Caki2 (cell line): Measurements from ENCODE around the gene AIP. TPM values are rescaled to one million over a fixed set of nuclear protein-coding genes. Genes with fewer than 3 reads are reported as not detected.

Source experiments
- DNase-seq: peaks from one replicate; pipeline ENCODE4 v3.0.0-alpha.2; 2015; ENCODE audit warnings: low read depth
- in situ Hi-C: cut with HindIII; loops from 2 replicates; pipeline ENCODE4 v1.10.0; 2016; ENCODE audit warnings: low sequenced_read_pairs, low pct_unique_long_range_greater_than_20kb, mixed read lengths
- total RNA-seq: library from RNA; depleted of rRNA; stranded (reverse); fragments of >200 nt; shearing (Covaris generic); gene quantifications from 2 replicates; pipeline ENCODE4 v1.2.3, GENCODE V29; 2014; ENCODE audit warnings: low replicate concordance

Gene AIP
- total RNA-seq, 1 experiment from 2014 or later, result 91.4 TPM

DNA sequence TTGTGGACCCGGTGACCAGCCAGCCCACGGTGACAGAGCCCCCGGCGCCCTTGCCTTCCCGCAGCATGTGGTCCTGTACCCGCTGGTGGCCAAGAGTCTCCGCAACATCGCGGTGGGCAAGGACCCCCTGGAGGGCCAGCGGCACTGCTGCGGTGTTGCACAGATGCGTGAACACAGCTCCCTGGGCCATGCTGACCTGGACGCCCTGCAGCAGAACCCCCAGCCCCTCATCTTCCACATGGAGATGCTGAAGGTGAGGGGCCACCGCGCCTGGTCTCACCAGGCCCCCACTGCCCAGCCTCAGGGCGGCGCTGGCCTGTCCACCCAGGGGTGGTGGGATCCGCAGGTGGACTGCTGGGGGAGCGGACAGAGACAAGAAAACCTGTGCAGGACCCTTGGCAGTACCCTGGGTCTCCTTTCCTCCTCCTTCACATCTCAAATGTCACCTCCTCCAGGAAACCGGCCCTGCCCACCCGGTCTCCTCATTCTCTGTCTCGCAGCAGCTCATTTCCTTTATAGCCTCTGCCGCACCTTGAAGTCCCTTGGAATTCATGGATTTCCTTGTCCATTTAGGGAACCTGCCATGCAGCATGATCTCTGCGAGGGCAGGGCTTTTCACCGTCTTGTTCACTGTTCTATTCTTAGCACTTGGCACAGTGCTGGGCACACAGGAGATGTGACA is 6.5 kb downstream of the AIP start:
- in situ Hi-C loops, result no loop called here

GRCh38 chr11:67489885-67490726 is 7.3 kb downstream of the AIP start:
- in situ Hi-C loops, result no loop called here
- no peak for DNase-seq

More for the DNA sequence above, 6.5 kb downstream of the AIP start:
- no peak for DNase-seq

DNA sequence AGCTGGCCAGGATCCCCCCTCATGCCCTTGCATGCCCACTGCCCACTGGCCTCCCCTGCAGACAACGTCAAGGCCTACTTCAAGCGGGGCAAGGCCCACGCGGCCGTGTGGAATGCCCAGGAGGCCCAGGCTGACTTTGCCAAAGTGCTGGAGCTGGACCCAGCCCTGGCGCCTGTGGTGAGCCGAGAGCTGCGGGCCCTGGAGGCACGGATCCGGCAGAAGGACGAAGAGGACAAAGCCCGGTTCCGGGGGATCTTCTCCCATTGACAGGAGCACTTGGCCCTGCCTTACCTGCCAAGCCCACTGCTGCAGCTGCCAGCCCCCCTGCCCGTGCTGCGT is 7.9 kb downstream of the AIP start:
- in situ Hi-C loops, result no loop called here
- no peak for DNase-seq

GRCh38 chr11:67491276-67492068 is 8.6 kb downstream of the AIP start:
- in situ Hi-C loops, result no loop called here
- DNase-seq, result no peak

GRCh38 chr11:67492069-67492727 is 9.4 kb downstream of the AIP start:
- in situ Hi-C loops, result no loop called here
- DNase-seq, result no peak

DNA sequence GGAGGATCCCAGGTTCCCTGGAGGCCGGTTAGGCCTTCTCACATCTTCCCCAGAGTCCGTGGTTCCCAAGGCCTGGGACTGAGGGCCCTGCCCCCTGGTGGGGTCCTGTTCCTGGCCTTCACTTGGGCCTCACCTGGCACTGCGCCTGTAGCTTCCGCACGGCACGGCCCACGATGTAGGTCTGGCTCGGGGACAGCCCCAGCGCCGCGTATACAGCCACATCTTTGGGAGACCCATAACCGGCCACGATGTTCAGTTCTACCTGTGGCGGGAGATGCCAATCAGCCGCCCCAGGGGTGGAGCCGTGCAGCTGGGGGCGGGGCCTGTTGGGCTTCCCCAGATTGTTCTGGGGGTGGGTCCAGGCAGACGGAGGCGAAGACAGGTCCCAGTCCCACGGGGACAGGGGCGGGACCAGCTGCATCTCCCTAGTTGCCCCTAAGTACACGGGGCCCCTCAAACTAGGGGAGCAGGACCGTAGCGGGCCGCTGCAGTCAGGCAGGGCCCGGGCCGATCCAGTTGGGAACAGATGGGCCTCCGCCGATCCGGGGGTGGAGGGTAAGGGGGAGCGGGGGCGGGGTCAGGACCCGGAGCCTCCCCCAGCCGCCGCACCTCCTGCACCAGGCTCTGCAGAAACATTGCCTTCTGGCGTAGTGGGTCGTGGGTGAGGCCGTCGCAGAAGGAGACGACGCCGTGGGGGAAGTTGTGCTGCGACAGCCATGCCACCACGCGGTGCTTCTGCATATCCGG is 10.1 kb downstream of the AIP start:
- DNase-seq, result no peak
- in situ Hi-C loops, result no loop called here

DNA sequence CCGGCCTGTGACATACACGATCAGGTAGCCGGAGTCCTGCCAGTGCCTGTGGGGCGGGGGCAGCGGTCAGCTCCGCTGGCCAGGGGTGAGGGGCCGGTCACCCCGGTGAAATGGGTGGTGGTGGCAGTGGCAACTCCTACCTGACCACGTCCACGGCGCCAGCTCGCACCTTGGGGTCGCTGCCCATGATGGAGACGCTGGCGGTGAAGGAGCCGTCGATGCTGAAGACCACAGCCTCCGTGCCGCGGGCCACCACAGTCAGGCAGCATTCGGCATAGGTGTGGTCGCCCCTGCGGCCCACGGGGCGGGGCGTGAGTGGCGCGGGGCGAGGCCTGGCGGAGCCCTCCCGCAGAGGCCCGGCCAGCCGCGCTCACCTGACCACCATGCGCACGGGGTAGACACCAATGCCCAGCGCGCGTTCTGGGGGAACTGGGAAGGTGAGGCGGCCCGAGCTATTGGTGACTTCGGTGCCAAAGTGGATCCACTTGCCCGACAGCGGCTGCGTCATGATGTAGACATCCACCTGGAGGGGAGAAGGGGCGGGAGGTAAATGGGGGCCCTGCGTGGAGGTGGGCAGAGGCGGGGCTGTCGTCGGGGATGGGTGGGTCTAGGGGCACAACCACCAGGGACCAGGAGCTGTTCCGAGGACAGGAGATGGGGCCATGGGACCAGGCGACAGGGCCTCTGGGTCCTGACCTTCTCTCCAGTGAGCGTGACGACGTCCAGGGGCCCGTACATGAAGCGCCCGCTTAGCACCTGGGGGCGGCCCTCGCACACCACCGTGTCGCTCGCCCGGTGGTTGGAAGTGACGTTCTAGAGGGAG is 10.9 kb downstream of the AIP start:
- no peak for DNase-seq
- in situ Hi-C loops, result no loop called here

- in situ Hi-C loops, result no loop called here
- DNase-seq, result no peak
These were observed 11.8 kb downstream of the AIP start for GRCh38 chr11:67494371-67495233.

DNA sequence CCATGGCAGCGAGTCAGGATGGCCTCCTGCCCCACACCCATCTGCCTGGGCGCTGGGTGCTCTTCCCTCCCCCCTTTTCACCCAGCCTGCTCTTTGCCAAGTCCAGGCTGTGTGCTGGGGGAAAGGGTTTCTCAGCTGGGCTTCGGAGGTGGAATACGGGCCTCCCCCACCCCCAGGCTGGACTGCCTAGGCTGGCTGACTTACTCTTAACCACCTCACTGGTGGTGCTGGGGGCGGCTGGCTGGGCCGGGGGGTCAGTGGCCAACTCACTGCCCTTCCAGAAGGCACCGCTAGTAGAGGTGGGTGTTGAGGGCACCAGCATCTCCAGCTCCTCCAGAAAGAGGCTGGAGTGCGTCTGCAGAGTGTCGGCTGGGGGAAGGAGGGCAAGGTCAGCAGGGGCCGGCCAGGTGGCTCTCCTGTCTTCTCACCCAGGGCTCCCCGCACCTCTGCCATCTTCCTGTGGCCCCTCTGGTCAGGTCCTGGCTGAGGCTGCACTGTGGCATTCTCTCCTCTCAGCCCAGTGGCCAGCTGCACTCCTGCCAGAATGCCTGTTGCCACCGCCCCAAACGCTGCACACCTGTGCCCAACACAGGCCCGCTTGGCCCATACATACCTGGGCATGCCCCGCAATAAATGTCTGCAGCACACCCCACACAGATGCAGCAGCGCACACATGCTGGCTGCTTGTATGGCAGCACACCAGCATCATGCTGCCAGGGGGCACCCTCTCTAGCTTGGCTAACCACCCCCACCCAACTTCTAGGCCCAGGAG is 12.6 kb downstream of the AIP start:
- in situ Hi-C loops, result no loop called here
- DNase-seq, result no peak

DNA sequence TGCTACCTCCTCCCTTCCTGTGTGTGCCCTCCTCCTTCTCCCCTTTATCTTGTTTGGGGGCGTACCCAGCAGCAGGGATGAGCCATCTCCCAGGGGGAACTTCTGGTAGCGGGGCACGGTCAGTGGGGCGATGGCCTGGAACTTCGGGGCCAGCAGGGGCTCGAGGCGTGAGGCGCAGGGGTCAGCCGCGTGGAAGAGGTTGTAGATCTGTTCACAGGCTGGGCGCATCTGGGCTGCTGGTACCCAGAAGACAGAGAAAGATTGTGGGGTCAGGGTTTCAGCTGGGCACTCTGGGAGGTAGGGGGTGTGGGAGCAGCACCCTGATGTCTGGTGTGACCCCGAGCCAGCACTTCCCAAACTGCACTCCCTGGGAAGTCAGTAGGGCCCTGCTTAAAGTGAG is 13.3 kb downstream of the AIP start:
- in situ Hi-C loops, result no loop called here
- no peak for DNase-seq

- DNase-seq, result no peak
- in situ Hi-C loops, result no loop called here
These were observed 14.9 kb downstream of the AIP start for GRCh38 chr11:67497656-67498291.

DNA sequence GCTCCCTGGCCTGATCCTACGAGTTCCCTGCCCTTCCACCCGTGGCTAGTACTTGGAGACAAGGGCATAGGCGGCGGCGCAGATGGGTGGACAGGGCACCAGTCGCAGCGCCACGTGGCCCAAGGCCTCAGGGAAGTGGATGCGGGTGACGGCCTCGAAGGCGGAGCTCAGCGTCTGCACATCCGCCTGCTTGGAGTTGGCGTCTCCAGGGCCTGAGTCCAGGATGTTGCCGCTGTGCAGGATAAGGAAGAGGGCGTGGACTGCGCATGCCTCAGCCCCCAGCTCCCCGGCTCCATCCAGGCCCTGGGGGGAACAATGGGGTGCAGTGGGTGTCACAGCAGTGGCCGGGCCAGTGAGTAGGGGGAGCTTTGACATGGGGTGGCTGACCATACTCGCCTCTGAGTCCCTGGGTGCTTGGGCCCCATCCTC is 15.7 kb downstream of the AIP start:
- in situ Hi-C loops, result no loop called here

GRCh38 chr11:67499808-67500483 is 17.1 kb downstream of the AIP start:
- in situ Hi-C loops, result no loop called here
- no peak for DNase-seq

More for the DNA sequence above, 15.7 kb downstream of the AIP start:
- no peak for DNase-seq

GRCh38 chr11:67500484-67500821 is 17.6 kb downstream of the AIP start:
- in situ Hi-C loops, result no loop called here
- DNase-seq, result no peak
